ENCODE measurements around the gene CADPS.
A peak's percentile ranks its signal among the peaks of the same experiment; 100 is the strongest.

CADPS gene

GRCh38 chr3:62622553-62623174 is 252.6 kb downstream of the CADPS start:
- peak; percentile 45; the same call in 1 of the 2 replicates for TF ChIP-seq CTCF (IDR thresholded peaks at IDR 0.05; ENCODE audit: low read depth, low read length)
- no peak overlapping the region for H3K4me3 ChIP-seq (ENCODE audit: low read depth, low read length)
- H3K27me3 ChIP-seq (ENCODE audit: insufficient read depth, low read depth, severe bottlenecking) = no peaks in the 10 kb centered on the region
- H3K36me3 ChIP-seq = peaks cover 7% of the 10 kb centered on the region
- H3K9me3 ChIP-seq (ENCODE audit: severe bottlenecking) = no peaks in the 10 kb centered on the region
- no peak overlapping the region for H3K27ac ChIP-seq
- peak; percentile 8 for DNase-seq

- Histone ChIP-seq H3K9me3 (ENCODE audit: severe bottlenecking) (no peaks in the 10 kb centered on the region), H3K27me3 (ENCODE audit: insufficient read depth, low read depth, severe bottlenecking) (no peaks in the 10 kb centered on the region), H3K27ac (no peak overlapping the region), H3K4me3 (ENCODE audit: low read depth, low read length) (no peak overlapping the region), H3K36me3 (peaks cover 7% of the 10 kb centered on the region)
- TF ChIP-seq CTCF (IDR thresholded peaks at IDR 0.05; ENCODE audit: low read depth, low read length) = no peak
- DNase-seq = no peak
Observed at GRCh38 chr3:62621925-62622324, 253.3 kb downstream of the CADPS start.

- DNase-seq = no peak
- Histone ChIP-seq H3K9me3 (ENCODE audit: severe bottlenecking) (no peaks in the 10 kb centered on the region), H3K36me3 (peaks cover 7% of the 10 kb centered on the region), H3K27ac (no peak overlapping the region), H3K27me3 (ENCODE audit: insufficient read depth, low read depth, severe bottlenecking) (no peaks in the 10 kb centered on the region), H3K4me3 (ENCODE audit: low read depth, low read length) (no peak overlapping the region)
- TF ChIP-seq CTCF (IDR thresholded peaks at IDR 0.05; ENCODE audit: low read depth, low read length) = no peak
Observed at GRCh38 chr3:62621176-62621575, 254.0 kb downstream of the CADPS start.

- no peaks in the 10 kb centered on the region for H3K27me3 ChIP-seq (ENCODE audit: insufficient read depth, low read depth, severe bottlenecking)
- H3K9me3 ChIP-seq (ENCODE audit: severe bottlenecking) = no peaks in the 10 kb centered on the region
- no peak overlapping the region for H3K27ac ChIP-seq
- H3K36me3 ChIP-seq = peaks cover 2% of the 10 kb centered on the region; the same call in 1 of the 2 replicates
- H3K4me3 ChIP-seq (ENCODE audit: low read depth, low read length) = no peak overlapping the region
- no peak for DNase-seq
- no peak for TF ChIP-seq CTCF (IDR thresholded peaks at IDR 0.05; ENCODE audit: low read depth, low read length)
Observed at GRCh38 chr3:62615258-62615849, 259.9 kb downstream of the CADPS start.

- peaks cover 2% of the 10 kb centered on the region; the same call in 1 of the 2 replicates for H3K36me3 ChIP-seq
- H3K27me3 ChIP-seq (ENCODE audit: insufficient read depth, low read depth, severe bottlenecking) = no peaks in the 10 kb centered on the region
- DNase-seq = no peak
- no peak overlapping the region for H3K27ac ChIP-seq
- H3K4me3 ChIP-seq (ENCODE audit: low read depth, low read length) = no peak overlapping the region
- H3K9me3 ChIP-seq (ENCODE audit: severe bottlenecking) = no peaks in the 10 kb centered on the region
- no peak for TF ChIP-seq CTCF (IDR thresholded peaks at IDR 0.05; ENCODE audit: low read depth, low read length)
Observed at GRCh38 chr3:62614527-62614926, 260.7 kb downstream of the CADPS start.

All from WERI-Rb-1 (cell line).